Transverse colon (tissue), 3 donors: ENCODE data around the gene CDH13.

Experiments used
- CTCF ChIP-seq, 5 experiments: fragments of 200-600 bp in 3 of 5; fragments of 450-650 bp in 2 of 5; sonication (generic) in 3 of 5; IDR thresholded peaks; 1 replicate in 2 of 5; 2 replicates in 3 of 5; pipeline ENCODE4 v1.5.1; 2016 to 2017; ENCODE audit warnings: antibody characterized with exemption in 5 of 5, inconsistent platforms in 3 of 5, mild to moderate bottlenecking in 2 of 5, moderate library complexity in 1 of 5
- POLR2A ChIP-seq: fragments of 450-650 bp; IDR thresholded peaks from one replicate; pipeline ENCODE4 v1.6.1; 2016; ENCODE audit warnings: antibody characterized with exemption, mild to moderate bottlenecking, moderate library complexity

GRCh38 chr16:83713597-83713996, 1086.8 kb downstream of the CDH13 start:
- TF ChIP-seq CTCF (IDR thresholded peaks at IDR 0.05) (no peak), POLR2A (no peak)
